Stimulated activated CD8-positive, alpha-beta memory T cell treated with anti-CD3 and anti-CD28 coated beads, Interleukin-4, amount 100 ng/mL, for 24 hours (primary cell): ENCODE measurements around the gene SPATA22.
"Not testable (repeated sequence)": the region's sequence is repeated elsewhere in the genome, so short reads cannot be mapped to it uniquely, and the experiment has no call there.

ENCODE experiments used
- DNase-seq: peaks from one replicate; pipeline ENCODE4 v3.0.0-alpha.2; 2020; ENCODE audit warnings: low read depth

Gene SPATA22

DNA sequence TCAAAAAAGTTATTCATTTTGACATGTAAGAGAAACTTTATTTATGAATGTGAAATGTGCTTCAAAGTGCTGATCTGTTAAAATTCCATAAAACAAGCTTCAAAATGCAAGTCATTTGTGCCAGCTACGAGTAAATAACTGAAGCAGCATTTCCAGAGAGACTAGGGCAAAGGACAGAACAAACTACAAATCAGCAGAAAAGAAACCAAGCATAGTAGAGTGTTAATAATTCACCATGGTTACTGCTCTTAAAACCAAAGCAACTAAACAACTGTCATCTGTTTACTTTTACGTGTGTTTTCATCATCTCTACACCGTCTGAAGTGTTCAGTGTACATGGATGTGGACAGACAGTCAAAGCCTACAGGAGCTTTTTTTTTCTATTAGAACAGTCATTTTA lies 2.6 kb upstream of the SPATA22 start:
- DNase-seq, result no peak

DNA sequence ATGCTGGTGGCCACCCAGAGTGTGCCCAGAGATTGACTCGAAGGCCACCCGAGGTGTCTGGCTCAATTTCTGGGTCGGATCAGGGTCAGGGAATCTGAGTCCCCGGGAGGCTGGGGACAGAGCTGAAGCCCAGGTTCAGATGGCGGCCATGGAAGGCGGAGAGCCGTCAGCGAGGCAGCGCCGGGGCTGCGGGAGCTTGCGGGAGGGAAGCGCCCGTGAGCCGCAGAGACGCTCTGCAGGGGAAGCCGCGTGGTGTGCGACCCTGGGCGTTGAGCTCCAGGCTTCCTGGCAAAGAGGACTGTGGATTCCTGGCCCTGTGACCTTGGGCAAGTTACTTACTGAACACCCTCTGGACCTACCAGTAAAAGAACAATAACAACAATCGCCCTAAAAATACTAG lies 518 bp upstream of the SPATA22 start:
- no peak for DNase-seq

DNA sequence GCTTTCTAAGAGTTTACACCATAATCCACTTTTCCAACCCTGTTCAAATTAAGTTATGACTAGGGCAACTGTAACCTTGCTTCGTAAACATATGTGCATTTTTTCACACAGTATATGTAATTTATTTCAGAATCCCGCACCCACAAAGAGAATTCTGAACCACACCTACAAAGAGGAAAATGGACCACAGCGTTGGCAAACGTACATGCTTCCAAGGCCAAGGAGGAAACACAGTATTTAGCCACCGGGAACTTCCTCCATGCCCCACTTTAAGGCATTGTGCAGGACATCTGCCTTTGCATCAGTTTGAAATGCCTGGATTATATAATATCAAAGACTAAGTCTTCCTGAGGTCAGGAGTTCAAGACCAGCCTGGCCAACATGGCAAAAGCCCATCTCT lies 2.1 kb downstream of the SPATA22 start:
- DNase-seq, result no peak

DNA sequence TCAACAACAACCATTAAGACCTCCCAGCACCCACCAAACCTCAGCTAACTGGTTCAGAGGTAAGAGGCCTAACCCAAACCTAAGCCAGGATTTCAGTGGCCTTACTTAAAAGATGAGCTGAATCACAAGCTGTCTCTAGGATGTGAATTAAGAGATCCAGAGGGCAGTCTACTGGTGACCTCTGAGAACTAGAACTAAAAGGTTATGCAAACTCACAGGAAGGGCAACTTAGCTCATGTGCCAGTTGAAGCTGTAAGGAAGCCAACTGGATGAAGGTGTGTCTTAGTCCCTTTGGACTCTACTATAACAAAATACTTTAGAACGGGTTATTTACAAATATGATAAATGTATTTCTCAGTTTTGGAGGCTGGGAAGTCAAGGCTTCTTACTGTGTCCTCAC lies 5.3 kb downstream of the SPATA22 start:
- DNase-seq, result not testable (repeated sequence)

DNA sequence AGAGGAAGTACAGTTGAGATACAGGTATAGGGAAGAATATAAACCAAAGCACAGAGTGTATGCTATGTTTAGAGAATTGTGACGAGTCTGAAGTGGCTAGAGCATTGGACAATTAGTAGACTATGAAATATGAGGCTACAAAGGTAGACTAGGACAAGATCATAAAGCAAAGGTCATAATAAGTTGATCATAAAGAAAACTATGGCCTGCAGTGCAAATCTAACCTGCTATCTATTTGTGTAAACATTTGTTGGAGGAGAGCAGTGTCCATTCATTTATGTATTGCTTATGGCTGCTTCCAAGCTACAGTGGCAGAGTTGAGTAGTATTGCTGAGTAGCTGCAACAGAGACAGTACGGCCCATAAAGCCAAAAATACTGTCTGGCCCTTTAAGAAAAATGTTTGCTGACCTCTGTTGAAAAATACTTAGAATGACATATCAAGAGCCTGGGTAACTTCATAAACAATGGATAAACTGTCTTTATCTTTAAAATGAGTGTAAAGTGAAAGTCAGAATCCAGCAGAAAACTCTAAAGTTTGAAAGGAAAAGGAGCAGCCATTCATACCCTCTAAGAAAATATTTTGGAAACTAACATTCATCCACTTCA lies 23.5 kb downstream of the SPATA22 start:
- no peak for DNase-seq

DNA sequence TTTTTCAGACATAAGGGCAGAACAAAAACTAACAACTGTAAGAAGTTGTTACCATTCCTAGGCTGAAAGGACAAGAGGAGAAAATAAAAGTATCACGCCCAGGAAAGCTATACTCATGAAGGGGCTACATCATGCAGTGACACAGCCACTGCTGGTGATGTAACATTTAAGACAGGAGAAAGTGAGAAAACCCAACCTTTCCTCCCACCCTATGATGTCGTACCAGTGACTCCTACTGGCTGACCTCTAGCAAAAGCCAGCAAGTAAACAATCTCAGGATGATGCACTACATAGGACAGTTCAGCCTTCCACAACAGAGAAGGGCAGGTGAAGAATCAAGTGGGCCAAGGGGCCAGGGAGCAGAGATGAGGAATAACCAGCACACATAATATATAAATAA lies 24.0 kb downstream of the SPATA22 start:
- DNase-seq, result no peak

DNA sequence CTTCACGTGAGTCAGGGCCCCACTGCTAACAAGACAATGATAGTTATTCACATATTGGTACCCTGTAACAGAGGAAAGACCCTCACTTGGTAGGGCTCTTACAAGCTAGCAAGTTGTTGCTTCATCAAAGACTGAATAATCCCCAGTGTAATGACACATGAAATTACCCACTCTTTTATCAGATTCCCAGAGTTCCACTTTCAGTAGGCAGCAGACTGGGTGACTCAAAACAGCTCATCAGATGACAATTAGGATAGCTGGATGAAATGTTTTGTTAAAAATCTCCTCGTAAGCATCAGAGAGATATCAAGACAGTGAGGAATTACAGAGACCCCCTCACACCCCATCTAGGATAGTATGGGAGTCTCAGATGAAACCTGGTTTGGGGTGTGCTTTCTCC lies 31.2 kb downstream of the SPATA22 start:
- no peak for DNase-seq

DNA sequence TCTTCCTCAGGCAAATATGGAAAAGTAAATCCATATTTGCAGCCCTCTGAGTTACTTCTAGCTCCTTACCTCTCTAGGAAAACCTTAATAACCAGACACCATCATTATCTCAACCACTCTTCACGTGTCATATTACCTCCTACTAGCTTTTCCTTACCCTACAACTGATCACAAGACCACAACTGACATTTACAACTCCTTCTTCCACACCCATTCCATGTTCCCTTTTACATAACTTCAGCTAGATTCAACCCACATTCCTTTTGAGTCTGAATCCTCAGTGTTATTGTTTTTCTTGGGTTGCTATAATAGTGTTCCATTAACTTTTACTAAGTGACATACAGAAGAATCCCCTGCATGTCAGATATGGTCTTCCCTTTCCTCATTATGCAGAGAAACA lies 33.3 kb downstream of the SPATA22 start:
- no peak for DNase-seq

DNA sequence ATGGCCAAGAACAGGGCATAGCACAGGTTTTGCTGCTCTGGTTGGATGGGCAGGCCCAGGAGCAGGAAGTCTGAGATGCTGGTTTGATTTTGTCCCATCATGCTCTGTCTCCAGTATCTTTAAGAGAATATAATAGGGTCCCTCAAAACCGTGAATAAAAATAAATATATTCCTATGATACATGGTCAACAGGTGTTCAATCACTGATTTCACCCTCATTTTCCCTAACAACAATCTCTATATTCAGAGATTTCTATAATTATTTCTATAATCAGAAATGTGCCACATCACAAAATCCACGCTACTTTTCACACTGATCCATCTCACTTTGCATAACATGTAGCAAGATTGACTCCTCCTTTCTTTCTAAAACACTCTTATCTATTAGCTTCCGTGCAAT lies 37.9 kb downstream of the SPATA22 start, which contains the start of gene OR1E2:
OR1E2 (minus strand) TSS at position 101 of the 400 bp plus-strand sequence; CDS start at position 101, 0 bp downstream.
- no peak for DNase-seq

DNA sequence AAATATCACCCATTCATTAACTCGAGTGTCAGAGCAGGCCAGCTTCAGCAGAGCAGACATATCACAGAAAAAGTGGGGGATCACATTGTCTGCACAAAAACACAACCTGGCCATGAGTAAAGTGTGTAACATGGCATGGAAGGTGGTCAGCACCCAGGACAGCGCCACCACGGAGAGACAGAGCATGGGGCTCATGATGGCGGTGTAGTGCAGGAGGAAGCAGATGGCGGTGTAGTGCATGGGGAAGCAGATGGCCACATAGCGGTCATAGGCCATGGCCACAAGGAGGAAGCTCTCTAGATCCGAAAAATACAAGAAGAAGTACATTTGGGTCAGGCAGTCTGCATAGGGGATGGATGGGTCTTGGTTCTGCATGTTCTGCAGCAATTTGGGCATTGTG lies 38.4 kb downstream of the SPATA22 start:
- not testable (repeated sequence) for DNase-seq

DNA sequence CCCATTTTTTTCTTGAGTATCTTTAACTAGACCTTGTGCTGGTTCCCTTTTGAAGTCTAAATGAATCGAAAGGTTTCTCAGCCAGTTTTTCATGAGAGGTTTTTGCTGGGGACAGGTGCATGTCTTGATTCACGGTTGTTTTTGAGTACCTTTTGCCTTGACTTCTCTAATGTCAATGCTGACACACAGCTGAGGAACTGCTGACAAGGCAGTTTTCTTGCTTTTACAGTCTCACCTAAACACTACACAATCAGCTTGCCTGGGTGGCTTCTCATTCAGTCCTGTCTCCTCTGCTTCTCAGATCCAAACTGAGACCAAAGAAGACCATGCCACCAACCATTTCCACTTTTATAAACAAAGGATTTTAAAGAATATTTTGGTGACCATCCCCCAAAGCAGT lies 53.4 kb downstream of the SPATA22 start:
- no peak for DNase-seq

DNA sequence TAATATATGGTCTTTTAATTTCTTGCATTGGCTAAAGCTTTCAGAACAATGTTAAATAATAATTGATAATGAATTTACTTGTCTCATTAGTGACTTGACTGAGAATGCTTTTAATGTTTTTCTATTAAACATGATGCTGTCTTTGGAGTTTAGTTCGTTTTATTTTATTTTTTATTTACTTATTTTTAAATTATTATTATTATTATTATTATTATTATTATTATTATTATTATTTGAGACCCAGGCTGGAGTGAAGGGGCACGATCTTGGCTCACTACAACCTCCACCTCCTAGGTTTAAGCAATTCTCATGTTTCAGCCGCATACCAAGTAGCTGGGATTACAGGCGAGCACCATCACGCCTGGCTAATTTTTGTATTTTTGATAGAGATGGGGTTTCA lies 56.0 kb downstream of the SPATA22 start:
- DNase-seq, result no peak

DNA sequence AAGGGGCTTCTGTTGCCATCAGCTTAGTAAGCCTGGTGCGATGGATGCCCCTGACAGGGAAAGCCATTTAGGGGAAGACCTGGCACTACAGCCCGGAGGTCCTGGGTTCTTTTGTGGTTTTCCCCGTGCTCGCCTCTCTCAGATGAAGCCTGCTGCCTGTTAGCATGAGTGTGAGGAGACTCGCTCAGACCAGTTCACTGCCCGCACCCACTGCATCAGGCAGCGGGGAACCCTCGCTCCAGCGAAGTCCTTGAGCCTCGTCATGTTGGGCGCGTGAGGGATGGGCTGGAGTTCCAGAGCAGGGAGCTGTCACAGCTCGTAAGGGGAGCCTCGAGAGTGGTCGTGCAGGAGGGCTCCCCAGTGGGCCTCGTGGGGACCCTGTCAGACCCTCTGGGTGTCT lies 59.4 kb downstream of the SPATA22 start:
- DNase-seq, result not testable (repeated sequence)

DNA sequence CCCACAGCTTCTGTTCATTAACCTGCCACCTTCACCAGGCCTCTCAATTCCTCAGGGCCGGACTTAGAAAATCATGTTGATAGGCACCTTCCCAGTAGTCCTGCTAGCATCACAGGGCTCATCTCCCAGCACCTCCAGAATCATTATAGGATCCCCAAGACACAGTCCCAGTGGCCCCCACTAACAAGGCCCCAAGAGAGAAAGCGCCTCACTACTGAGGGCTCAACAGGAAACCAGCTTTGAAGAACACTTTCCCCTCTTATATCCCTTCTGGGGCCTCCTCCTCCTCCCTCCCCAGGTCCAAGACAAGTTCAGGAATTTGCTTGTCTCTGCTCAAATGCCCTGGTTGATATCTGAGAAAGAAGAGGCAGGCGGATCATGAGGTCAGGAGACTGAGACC lies 60.5 kb downstream of the SPATA22 start, which contains the start of gene OR3A3:
OR3A3 (plus strand) TSS at position 301 of the 400 bp plus-strand sequence.
- DNase-seq, result no peak

DNA sequence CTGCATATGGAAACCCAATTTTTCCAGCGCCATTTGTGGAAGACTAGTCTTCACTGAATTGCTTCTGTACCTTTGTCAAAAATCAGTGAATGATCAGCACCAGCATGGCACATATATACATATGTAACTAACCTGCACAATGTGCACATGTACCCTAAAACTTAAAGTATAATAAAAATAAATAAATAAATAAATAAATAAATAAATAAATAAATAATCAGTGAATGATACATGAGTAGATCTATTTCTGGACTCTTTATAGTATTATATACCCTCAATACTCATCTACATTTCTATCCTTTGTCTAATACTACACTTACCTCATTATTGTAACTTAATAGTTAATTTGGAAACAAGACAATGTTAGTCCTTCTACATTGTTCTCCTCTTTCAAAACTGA lies 67.8 kb downstream of the SPATA22 start:
- not testable (repeated sequence) for DNase-seq

DNA sequence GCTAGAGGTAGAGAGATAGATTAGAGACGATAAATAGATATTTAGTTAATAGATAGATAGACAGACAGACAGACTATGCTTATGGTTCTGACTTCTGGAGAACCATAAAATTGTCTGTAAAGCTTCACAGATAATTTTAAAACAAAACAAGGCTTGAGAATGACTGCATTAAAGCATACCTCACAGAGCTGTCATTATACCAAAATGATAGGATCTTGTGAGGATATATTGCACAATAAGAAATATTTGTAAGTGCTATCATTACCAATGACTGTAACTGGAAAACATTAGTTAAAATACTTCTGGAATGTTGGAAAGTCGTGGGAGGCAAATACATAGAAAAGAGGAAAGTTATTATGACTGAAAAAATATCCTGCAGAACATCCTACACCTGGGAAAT lies 69.8 kb downstream of the SPATA22 start:
- DNase-seq, result no peak

DNA sequence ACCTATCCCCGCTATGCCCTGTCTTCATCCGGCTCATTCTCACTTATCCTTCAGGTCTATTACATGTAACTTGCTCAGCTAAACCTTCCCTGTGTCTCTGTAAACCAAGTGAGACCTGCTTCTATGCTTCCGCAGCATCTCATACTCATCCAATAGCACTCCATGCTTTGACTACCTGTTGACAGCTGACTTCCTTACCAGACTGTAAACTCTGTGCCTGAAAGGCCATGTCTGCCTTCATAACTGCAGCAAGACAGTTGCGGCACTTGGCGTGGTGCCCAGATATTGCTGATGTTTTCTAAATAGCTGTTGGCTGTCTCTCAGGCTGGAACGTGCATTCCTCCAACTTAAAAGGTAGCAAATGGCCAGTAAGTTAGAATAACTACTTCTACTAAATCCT lies 71.6 kb downstream of the SPATA22 start:
- no peak for DNase-seq

DNA sequence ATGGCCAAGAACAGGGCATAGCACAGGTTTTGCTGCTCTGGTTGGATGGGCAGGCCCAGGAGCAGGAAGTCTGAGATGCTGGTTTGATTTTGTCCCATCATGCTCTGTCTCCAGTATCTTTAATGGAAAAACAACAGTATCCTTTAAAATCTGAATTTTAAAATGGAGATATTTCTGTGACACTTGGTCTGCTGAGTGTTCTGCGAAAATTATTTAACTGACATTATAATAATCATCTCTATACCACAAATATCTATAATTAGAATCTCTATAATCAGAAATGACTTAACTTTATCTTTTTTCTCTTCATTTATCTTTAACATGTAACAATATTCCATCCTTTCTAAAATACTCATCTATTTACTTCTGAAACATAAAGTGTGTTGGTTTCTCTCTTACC lies 73.3 kb downstream of the SPATA22 start, which contains the start of gene OR1E1:
OR1E1 (minus strand) TSS at position 101 of the 400 bp plus-strand sequence; CDS start at position 101, 0 bp downstream.
- no peak for DNase-seq

DNA sequence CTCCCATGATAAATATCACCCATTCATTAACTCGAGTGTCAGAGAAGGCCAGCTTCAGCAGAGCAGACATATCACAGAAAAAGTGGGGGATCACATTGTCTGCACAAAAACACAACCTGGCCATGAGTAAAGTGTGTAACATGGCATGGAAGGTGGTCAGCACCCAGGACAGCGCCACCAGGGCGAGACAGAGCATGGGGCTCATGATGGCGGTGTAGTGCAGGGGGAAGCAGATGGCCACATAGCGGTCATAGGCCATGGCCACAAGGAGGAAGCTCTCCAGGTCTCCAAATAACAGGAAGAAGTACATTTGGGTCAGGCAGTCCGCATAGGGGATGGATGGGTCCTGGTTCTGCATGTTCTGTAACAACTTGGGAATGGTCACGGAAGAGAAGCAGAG lies 73.8 kb downstream of the SPATA22 start:
- DNase-seq, result not testable (repeated sequence)
